Measurements from ENCODE around the gene IWS1. TPM values are rescaled to one million over a fixed set of nuclear protein-coding genes. Genes with fewer than 3 reads are reported as not detected.

The IWS1 gene
- total and polyA plus RNA-seq, 2 experiments from 2014 or later, result 45.9 to 47.8 TPM

DNA sequence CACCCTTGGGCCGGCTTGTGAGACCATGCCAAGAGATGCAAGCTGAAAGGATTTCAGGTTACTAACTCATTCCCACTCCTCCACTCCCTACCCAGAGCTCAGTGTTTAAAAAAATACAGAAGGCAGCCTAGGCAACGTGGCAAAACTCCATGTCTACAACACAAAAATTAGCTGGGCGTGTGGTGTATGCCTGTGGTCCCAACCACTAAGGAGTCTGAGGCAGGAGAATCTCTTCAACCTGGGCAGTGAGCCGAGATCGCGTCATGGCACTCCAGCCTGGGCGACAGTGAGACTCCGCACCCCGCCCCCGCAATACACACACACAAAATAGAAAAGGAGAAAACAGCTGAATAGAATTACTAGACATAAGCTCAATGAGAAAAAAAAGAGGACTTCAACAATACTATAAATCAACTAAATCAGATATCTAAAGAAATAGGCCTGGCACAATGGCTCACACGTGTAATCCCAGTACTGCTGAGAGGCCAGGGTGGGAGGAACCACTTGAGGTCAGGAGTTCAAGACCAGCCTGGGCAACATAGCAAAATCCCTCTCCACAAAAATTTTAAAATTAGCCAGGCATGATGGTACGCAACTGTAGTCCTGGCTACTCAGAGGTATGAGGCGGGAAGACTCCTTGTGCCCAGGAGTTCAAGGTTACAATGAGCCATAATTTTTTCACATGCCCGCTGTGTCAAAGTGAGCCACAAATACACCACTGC, 10.1 kb downstream of the IWS1 start:
- Histone ChIP-seq H3K4me2 (no peak overlapping the region), H3K9me2 (replicated peaks; ENCODE audit: insufficient read depth) (no peaks in the 10 kb centered on the region), H3K4me3 (no peak overlapping the region), H4K20me1 (ENCODE audit: insufficient read depth, poor library complexity, severe bottlenecking) (peaks cover 39% of the 10 kb centered on the region), H3K4me1 (ENCODE audit: insufficient read depth) (no peaks in the 10 kb centered on the region), H3K79me2 (peaks cover 100% of the 10 kb centered on the region), H3K36me3 (replicated peaks; ENCODE audit: insufficient read depth, low read depth) (no peaks in the 10 kb centered on the region), H3K27me3 (no peaks in the 10 kb centered on the region), H2AFZ (no peak overlapping the region), H3K27ac (no peak overlapping the region), H3K9me3 (ENCODE audit: low read depth) (no peaks in the 10 kb centered on the region)
- WGBS (ENCODE audit: low lambda C conversion rate, missing lambda C conversion rate), result 98% methylated on average over 14 of the region's 14 CpGs
- TF ChIP-seq EZH2 (IDR thresholded peaks at IDR 0.05; ENCODE audit: borderline replicate concordance) (no peak), EZH2phosphoT487 (IDR thresholded peaks at IDR 0.05; ENCODE audit: low read depth, severe bottlenecking, unreplicated experiment) (no peak)
- TF ChIP-seq, protein P1, sequence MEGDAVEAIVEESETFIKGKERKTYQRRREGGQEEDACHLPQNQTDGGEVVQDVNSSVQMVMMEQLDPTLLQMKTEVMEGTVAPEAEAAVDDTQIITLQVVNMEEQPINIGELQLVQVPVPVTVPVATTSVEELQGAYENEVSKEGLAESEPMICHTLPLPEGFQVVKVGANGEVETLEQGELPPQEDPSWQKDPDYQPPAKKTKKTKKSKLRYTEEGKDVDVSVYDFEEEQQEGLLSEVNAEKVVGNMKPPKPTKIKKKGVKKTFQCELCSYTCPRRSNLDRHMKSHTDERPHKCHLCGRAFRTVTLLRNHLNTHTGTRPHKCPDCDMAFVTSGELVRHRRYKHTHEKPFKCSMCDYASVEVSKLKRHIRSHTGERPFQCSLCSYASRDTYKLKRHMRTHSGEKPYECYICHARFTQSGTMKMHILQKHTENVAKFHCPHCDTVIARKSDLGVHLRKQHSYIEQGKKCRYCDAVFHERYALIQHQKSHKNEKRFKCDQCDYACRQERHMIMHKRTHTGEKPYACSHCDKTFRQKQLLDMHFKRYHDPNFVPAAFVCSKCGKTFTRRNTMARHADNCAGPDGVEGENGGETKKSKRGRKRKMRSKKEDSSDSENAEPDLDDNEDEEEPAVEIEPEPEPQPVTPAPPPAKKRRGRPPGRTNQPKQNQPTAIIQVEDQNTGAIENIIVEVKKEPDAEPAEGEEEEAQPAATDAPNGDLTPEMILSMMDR (IDR thresholded peaks at IDR 0.05; ENCODE audit: poor library complexity), result no peak
- DNase-seq (ENCODE audit: low spot score), result no peak

DNA sequence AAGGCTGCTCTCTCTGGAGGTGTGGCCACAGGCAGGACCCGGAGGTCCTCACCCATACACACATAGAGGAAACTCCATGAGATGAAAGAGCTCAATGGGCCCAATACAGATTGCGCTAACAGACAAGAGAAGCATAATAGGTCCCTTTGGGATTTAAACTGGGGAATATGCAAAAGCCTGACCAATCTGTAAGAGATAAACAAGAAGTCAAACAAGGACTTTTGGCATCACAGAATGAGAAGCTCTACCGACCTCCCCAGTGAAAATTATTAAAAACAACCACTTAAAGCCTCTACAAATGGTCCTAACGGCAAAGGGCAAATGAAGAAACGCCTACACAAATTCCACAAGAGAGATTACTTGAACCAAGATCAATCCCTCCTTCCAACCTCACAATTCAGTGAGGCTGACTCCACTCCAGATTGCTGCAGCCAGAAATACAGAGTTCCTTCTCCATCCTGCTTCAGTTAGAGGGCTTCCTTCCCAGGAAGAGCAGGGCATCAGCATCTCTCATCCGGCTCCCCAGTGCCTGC, 10.8 kb downstream of the IWS1 start:
- no peaks in the 10 kb centered on the region for H3K9me3 ChIP-seq (ENCODE audit: low read depth)
- peaks cover 46% of the 10 kb centered on the region for H4K20me1 ChIP-seq (ENCODE audit: insufficient read depth, poor library complexity, severe bottlenecking)
- no peaks in the 10 kb centered on the region for H3K9me2 ChIP-seq (replicated peaks; ENCODE audit: insufficient read depth)
- H3K4me1 ChIP-seq (ENCODE audit: insufficient read depth), result no peaks in the 10 kb centered on the region
- H3K79me2 ChIP-seq, result peaks cover 100% of the 10 kb centered on the region
- no peak overlapping the region for H3K4me2 ChIP-seq
- H3K27me3 ChIP-seq, result no peaks in the 10 kb centered on the region
- H3K4me3 ChIP-seq, result no peak overlapping the region
- no peak for DNase-seq (ENCODE audit: low spot score)
- H3K27ac ChIP-seq, result no peak overlapping the region
- no peaks in the 10 kb centered on the region for H3K36me3 ChIP-seq (replicated peaks; ENCODE audit: insufficient read depth, low read depth)
- TF ChIP-seq, protein P1 (IDR thresholded peaks at IDR 0.05; ENCODE audit: poor library complexity), result no peak
- no peak for TF ChIP-seq EZH2phosphoT487 (IDR thresholded peaks at IDR 0.05; ENCODE audit: low read depth, severe bottlenecking, unreplicated experiment)
- no peak for TF ChIP-seq EZH2 (IDR thresholded peaks at IDR 0.05; ENCODE audit: borderline replicate concordance)
- no peak overlapping the region for H2AFZ ChIP-seq
- 83% methylated on average over 6 of the region's 6 CpGs for WGBS (ENCODE audit: low lambda C conversion rate, missing lambda C conversion rate)

DNA sequence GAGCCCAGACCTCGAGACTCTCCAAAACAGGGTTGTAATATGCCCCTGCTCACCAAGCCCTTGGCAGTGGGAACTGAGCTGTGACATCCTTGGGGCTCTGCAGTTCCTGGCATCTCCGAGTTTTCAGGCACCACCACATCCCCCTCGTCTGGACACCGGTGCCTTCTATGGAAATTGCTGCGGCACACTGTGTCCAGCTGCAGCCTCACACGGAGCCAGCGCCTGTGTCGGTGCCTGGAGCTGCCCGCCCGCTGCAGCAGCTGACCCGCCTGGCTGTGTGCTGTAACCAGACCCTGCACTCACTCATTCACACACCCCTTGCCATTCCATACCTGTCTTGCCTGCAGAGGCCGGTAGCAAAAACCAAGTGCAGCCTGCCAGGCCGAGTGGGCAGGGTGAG, 11.8 kb downstream of the IWS1 start:
- no peak overlapping the region for H3K4me3 ChIP-seq
- DNase-seq (ENCODE audit: low spot score), result no peak
- no peaks in the 10 kb centered on the region for H3K9me3 ChIP-seq (ENCODE audit: low read depth)
- 94% methylated on average over 13 of the region's 13 CpGs for WGBS (ENCODE audit: low lambda C conversion rate, missing lambda C conversion rate)
- TF ChIP-seq EZH2phosphoT487 (IDR thresholded peaks at IDR 0.05; ENCODE audit: low read depth, severe bottlenecking, unreplicated experiment) (no peak), EZH2 (IDR thresholded peaks at IDR 0.05; ENCODE audit: borderline replicate concordance) (no peak)
- TF ChIP-seq, protein P1 (IDR thresholded peaks at IDR 0.05; ENCODE audit: poor library complexity), result no peak
- H3K36me3 ChIP-seq (replicated peaks; ENCODE audit: insufficient read depth, low read depth), result no peaks in the 10 kb centered on the region
- no peaks in the 10 kb centered on the region for H3K27me3 ChIP-seq
- no peak overlapping the region for H3K4me2 ChIP-seq
- peaks cover 52% of the 10 kb centered on the region for H4K20me1 ChIP-seq (ENCODE audit: insufficient read depth, poor library complexity, severe bottlenecking)
- peaks cover 97% of the 10 kb centered on the region for H3K79me2 ChIP-seq
- no peak overlapping the region for H2AFZ ChIP-seq
- no peaks in the 10 kb centered on the region for H3K9me2 ChIP-seq (replicated peaks; ENCODE audit: insufficient read depth)
- H3K4me1 ChIP-seq (ENCODE audit: insufficient read depth), result no peaks in the 10 kb centered on the region
- no peak overlapping the region for H3K27ac ChIP-seq
